Mesothelial cell of epicardium (in vitro differentiated cells): ENCODE data around the gene CHD9NB. TPM values are rescaled to one million over a fixed set of nuclear protein-coding genes. Genes with fewer than 3 reads are reported as not detected.

Experiments
- DNase-seq, 2 experiments: peaks; one replicate each; pipeline ENCODE4 v3.0.0; 2021; ENCODE audit warnings: low spot score in 2 of 2; ENCODE audit not compliant: unreplicated experiment in 2 of 2
- H3K27ac Mint-ChIP-seq: 2 replicates; pipeline ENCODE4 v1.8.0; 2021; ENCODE audit warnings: mixed read lengths
- H3K27me3 Mint-ChIP-seq: 2 replicates; pipeline ENCODE4 v1.8.0; 2021; ENCODE audit warnings: low read depth, mixed read lengths
- H3K36me3 Mint-ChIP-seq: 2 replicates; pipeline ENCODE4 v1.8.0; 2021; ENCODE audit warnings: mixed read lengths
- H3K4me1 Mint-ChIP-seq: 2 replicates; pipeline ENCODE4 v1.8.0; 2021; ENCODE audit warnings: mixed read lengths
- H3K4me3 Mint-ChIP-seq: 2 replicates; pipeline ENCODE4 v1.8.0; 2021; ENCODE audit warnings: mild to moderate bottlenecking, moderate library complexity, mixed read lengths
- H3K9me3 Mint-ChIP-seq: 2 replicates; pipeline ENCODE4 v1.8.0; 2021; ENCODE audit warnings: mixed read lengths
- CTCF ChIP-seq: fragments of 200-600 bp; sonication (generic); IDR thresholded peaks from one replicate; pipeline ENCODE4 v1.5.0; 2021; ENCODE audit warnings: antibody characterized with exemption; ENCODE audit not compliant: unreplicated experiment
- total RNA-seq: library from RNA; stranded (reverse); gene quantifications from 3 replicates; pipeline ENCODE4 v1.2.1, GENCODE V29; 2021

The CHD9NB gene
- total RNA-seq = 0.29 to 0.44 TPM (median 0.43 TPM) in 3 replicates

- no peaks in the 10 kb centered on the region for H3K27me3 Mint-ChIP-seq
- no peak for DNase-seq
- H3K36me3 Mint-ChIP-seq = peaks cover 2% of the 10 kb centered on the region
- TF ChIP-seq CTCF = no peak
- H3K9me3 Mint-ChIP-seq = no peaks in the 10 kb centered on the region
- H3K4me3 Mint-ChIP-seq = no peak within 1 kb of the TSS
- H3K4me1 Mint-ChIP-seq = peaks cover 11% of the 10 kb centered on the region
- no peak within 1 kb of the TSS for H3K27ac Mint-ChIP-seq
These were observed at the start of gene CHD9NB for GRCh38 chr16:53052519-53053501. Gene CHD9NB (minus strand): TSS chr16:53052897. CDS start chr16:53044158, 8,739 bp downstream.

- H3K4me3 Mint-ChIP-seq = no peak overlapping the region
- H3K27ac Mint-ChIP-seq = peak overlapping the region; percentile 99
- no peak for DNase-seq
- H3K4me1 Mint-ChIP-seq = peaks cover 32% of the 10 kb centered on the region
- no peaks in the 10 kb centered on the region for H3K27me3 Mint-ChIP-seq
- no peak for TF ChIP-seq CTCF
- no peaks in the 10 kb centered on the region for H3K36me3 Mint-ChIP-seq
- H3K9me3 Mint-ChIP-seq = no peaks in the 10 kb centered on the region
These were observed 48.2 kb upstream of the CHD9NB start for GRCh38 chr16:53100889-53101288.

- Mint-ChIP-seq H3K27me3 (no peaks in the 10 kb centered on the region), H3K27ac (peak overlapping the region; percentile 99), H3K4me3 (peak overlapping the region; percentile 65), H3K9me3 (no peaks in the 10 kb centered on the region), H3K36me3 (no peaks in the 10 kb centered on the region), H3K4me1 (peaks cover 32% of the 10 kb centered on the region)
- no peak for TF ChIP-seq CTCF
- DNase-seq = no peak
These were observed 47.5 kb upstream of the CHD9NB start for GRCh38 chr16:53100131-53100748.

- no peak for TF ChIP-seq CTCF
- peak overlapping the region; percentile 65 for H3K4me3 Mint-ChIP-seq
- DNase-seq = peak; percentile 39 to 69
- H3K36me3 Mint-ChIP-seq = peaks cover 3% of the 10 kb centered on the region
- peaks cover 32% of the 10 kb centered on the region for H3K4me1 Mint-ChIP-seq
- H3K27me3 Mint-ChIP-seq = no peaks in the 10 kb centered on the region
- peak overlapping the region; percentile 99 for H3K27ac Mint-ChIP-seq
- H3K9me3 Mint-ChIP-seq = no peaks in the 10 kb centered on the region
These were observed 46.8 kb upstream of the CHD9NB start for GRCh38 chr16:53099318-53100130.

- DNase-seq = peak in 1 of 2 experiments; percentile 54
- peak overlapping the region; percentile 65 for H3K4me3 Mint-ChIP-seq
- peaks cover 27% of the 10 kb centered on the region for H3K4me1 Mint-ChIP-seq
These were observed 46.0 kb upstream of the CHD9NB start for GRCh38 chr16:53098526-53099317.

More at GRCh38 chr16:53098526-53099317, 46.0 kb upstream of the CHD9NB start:
- peak overlapping the region; percentile 99 for H3K27ac Mint-ChIP-seq
- H3K36me3 Mint-ChIP-seq = peaks cover 3% of the 10 kb centered on the region
- H3K9me3 Mint-ChIP-seq = no peaks in the 10 kb centered on the region
- TF ChIP-seq CTCF = no peak
- no peaks in the 10 kb centered on the region for H3K27me3 Mint-ChIP-seq
